T-helper 1 cell treated with Interleukin-12 subunit alpha and Interleukin-12 subunit beta and Interleukin-4 antibody, amounts not matched to agents 30 μg/mL and 1 μg/mL, for 36 hours (primary cell): Measurements from ENCODE around the gene ST3GAL5.
"Not testable (repeated sequence)": the region's sequence is repeated elsewhere in the genome, so short reads cannot be mapped to it uniquely, and the experiment has no call there.

Source experiments
- H3K27ac Mint-ChIP-seq: one replicate; pipeline ENCODE4 v1.8.0; 2021; ENCODE audit warnings: mild to moderate bottlenecking, mixed read lengths
- H3K27me3 Mint-ChIP-seq: one replicate; pipeline ENCODE4 v1.8.0; 2021; ENCODE audit warnings: low read depth, mixed read lengths
- H3K36me3 Mint-ChIP-seq: one replicate; pipeline ENCODE4 v1.8.0; 2021; ENCODE audit warnings: low read depth, mixed read lengths
- H3K4me1 Mint-ChIP-seq: one replicate; pipeline ENCODE4 v1.8.0; 2021; ENCODE audit warnings: low read depth, mixed read lengths
- H3K4me3 Mint-ChIP-seq: one replicate; pipeline ENCODE4 v1.8.0; 2021; ENCODE audit warnings: mild to moderate bottlenecking, moderate library complexity, mixed read lengths
- H3K9me3 Mint-ChIP-seq: one replicate; pipeline ENCODE4 v1.8.0; 2021; ENCODE audit warnings: mixed read lengths

ST3GAL5 gene

GRCh38 chr2:85888684-85889626 is at the start of gene ST3GAL5:
Gene ST3GAL5, minus strand, starts transcription at chr2:85888990. Its CDS starts 85 bp downstream, at chr2:85888905.
- Mint-ChIP-seq H3K4me1 (peaks cover 61% of the 10 kb centered on the region), H3K27me3 (no peaks in the 10 kb centered on the region), H3K9me3 (no peaks in the 10 kb centered on the region), H3K27ac (peak within 1 kb of the TSS; percentile 81), H3K4me3 (peak within 1 kb of the TSS; percentile 90), H3K36me3 (peaks cover 10% of the 10 kb centered on the region)

- Mint-ChIP-seq H3K36me3 (peaks cover 13% of the 10 kb centered on the region), H3K27me3 (peaks cover 4% of the 10 kb centered on the region), H3K4me1 (peaks cover 9% of the 10 kb centered on the region), H3K27ac (no peak overlapping the region), H3K9me3 (peaks cover 23% of the 10 kb centered on the region), H3K4me3 (no peak overlapping the region)
Observed at GRCh38 chr2:85938456-85938855, 49.7 kb upstream of the ST3GAL5 start.

- H3K27me3 Mint-ChIP-seq, result peaks cover 4% of the 10 kb centered on the region
- no peak overlapping the region for H3K4me3 Mint-ChIP-seq
- H3K9me3 Mint-ChIP-seq, result peaks cover 9% of the 10 kb centered on the region
- H3K4me1 Mint-ChIP-seq, result peaks cover 15% of the 10 kb centered on the region
- H3K27ac Mint-ChIP-seq, result no peak overlapping the region
- H3K36me3 Mint-ChIP-seq, result peaks cover 5% of the 10 kb centered on the region
Observed at GRCh38 chr2:85937069-85937439, 48.3 kb upstream of the ST3GAL5 start.

GRCh38 chr2:85936421-85937068 is 47.8 kb upstream of the ST3GAL5 start:
- H3K27ac Mint-ChIP-seq, result no peak overlapping the region
- no peak overlapping the region for H3K4me3 Mint-ChIP-seq
- H3K4me1 Mint-ChIP-seq, result peaks cover 15% of the 10 kb centered on the region
- peaks cover 4% of the 10 kb centered on the region for H3K27me3 Mint-ChIP-seq
- peaks cover 3% of the 10 kb centered on the region for H3K9me3 Mint-ChIP-seq
- H3K36me3 Mint-ChIP-seq, result peaks cover 2% of the 10 kb centered on the region

DNA sequence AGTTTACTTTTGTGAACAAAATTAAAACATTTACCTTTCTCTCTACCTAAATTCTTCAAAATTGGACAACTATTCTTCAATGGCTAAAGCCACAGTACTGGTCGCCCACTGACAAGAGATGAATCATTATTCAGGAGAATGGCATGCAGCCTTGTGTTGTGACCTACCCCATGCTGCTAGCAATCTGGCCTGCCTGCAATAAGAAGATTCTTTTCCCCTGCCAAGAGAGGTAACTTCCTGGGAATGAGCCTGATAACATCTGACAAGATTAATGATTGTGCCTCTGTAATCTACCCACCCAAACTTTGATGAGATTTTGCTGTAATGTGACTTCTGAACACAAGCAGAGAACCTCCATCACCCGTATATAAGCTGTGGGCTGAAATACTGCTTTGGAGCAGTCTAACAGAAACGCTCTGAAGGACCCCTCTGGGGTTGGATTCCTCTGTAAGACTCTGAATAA is 47.0 kb upstream of the ST3GAL5 start:
- Mint-ChIP-seq H3K4me1 (peaks cover 15% of the 10 kb centered on the region), H3K9me3 (no peaks in the 10 kb centered on the region), H3K27ac (no peak overlapping the region), H3K4me3 (no peak overlapping the region), H3K27me3 (peaks cover 4% of the 10 kb centered on the region), H3K36me3 (no peaks in the 10 kb centered on the region)

DNA sequence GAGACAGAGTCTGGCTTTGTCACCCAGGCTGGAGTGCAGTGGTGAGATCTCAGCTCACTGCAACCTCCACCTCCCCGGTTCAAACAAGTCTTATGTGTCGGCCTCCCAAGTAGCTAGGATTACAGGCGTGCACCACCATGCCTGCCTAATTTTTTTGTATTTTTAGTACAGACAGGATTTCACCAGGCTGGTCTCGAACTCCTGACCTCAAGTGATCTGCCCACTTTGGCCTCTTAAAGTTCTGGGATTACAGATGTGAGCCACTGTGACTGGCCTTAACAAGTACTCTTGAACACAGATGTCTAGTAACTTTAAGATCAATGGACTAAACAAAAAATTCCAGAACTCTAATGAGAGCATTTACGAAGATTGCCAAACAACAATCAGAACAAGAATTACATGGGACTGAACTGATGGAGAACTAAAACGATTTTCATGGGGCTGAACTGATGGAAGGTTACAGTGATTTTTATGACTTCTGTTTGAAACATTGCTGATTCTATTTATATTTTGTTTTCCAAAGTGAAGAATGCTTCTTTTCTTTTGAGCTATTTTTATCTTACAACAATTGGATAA is 46.5 kb upstream of the ST3GAL5 start:
- H3K4me3 Mint-ChIP-seq, result no peak overlapping the region
- peaks cover 15% of the 10 kb centered on the region for H3K4me1 Mint-ChIP-seq
- no peak overlapping the region for H3K27ac Mint-ChIP-seq
- H3K36me3 Mint-ChIP-seq, result no peaks in the 10 kb centered on the region
- no peaks in the 10 kb centered on the region for H3K9me3 Mint-ChIP-seq
- peaks cover 4% of the 10 kb centered on the region for H3K27me3 Mint-ChIP-seq

DNA sequence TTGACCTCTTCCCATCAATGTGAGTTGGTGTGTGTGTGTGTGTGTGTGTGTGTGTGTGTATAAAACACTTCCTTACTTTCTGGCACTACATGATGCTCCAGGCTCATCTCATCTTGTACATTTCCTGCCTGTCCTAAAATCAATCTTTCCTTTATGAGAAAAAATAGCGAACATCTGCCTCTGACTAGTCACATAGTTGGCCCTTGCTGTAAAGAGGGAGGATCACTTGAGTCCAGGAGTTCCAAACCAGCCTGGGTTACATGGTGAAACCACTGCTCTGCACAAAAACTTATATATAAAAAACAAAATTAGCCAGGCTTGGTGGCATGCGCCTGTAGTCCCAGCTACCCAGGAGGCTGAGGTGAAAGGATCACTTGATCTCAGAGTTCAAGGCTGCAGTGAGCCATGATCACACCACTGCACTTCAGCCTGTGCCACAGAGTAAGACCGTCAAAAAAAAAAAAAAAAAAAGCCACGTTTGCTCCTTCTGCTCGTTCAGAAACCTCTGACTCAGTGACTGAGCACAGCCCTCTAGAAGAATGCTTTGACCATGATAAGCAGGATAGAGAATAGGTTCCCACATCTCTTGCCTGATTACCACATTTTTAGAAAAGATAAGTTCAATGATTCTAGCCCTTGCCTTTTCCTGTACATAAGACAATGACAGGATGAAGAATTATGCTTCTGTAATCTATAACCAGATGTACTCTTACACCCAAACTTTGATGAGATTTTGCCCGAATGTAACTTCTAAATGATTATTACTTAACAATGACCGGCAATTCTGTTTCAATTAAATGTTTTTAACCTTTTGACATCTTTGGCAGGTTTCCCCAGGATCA is 45.2 kb upstream of the ST3GAL5 start:
- no peak overlapping the region for H3K27ac Mint-ChIP-seq

GRCh38 chr2:85931151-85931550 is 42.4 kb upstream of the ST3GAL5 start:
- not testable (repeated sequence) for H3K36me3 Mint-ChIP-seq, H3K9me3 Mint-ChIP-seq, H3K27me3 Mint-ChIP-seq, H3K27ac Mint-ChIP-seq, H3K4me3 Mint-ChIP-seq
- H3K4me1 Mint-ChIP-seq, result peaks cover 24% of the 10 kb centered on the region

More for the DNA sequence above, 45.2 kb upstream of the ST3GAL5 start:
- H3K9me3 Mint-ChIP-seq, result no peaks in the 10 kb centered on the region
- no peak overlapping the region for H3K4me3 Mint-ChIP-seq
- no peaks in the 10 kb centered on the region for H3K36me3 Mint-ChIP-seq
- peaks cover 7% of the 10 kb centered on the region for H3K27me3 Mint-ChIP-seq
- H3K4me1 Mint-ChIP-seq, result peaks cover 15% of the 10 kb centered on the region

DNA sequence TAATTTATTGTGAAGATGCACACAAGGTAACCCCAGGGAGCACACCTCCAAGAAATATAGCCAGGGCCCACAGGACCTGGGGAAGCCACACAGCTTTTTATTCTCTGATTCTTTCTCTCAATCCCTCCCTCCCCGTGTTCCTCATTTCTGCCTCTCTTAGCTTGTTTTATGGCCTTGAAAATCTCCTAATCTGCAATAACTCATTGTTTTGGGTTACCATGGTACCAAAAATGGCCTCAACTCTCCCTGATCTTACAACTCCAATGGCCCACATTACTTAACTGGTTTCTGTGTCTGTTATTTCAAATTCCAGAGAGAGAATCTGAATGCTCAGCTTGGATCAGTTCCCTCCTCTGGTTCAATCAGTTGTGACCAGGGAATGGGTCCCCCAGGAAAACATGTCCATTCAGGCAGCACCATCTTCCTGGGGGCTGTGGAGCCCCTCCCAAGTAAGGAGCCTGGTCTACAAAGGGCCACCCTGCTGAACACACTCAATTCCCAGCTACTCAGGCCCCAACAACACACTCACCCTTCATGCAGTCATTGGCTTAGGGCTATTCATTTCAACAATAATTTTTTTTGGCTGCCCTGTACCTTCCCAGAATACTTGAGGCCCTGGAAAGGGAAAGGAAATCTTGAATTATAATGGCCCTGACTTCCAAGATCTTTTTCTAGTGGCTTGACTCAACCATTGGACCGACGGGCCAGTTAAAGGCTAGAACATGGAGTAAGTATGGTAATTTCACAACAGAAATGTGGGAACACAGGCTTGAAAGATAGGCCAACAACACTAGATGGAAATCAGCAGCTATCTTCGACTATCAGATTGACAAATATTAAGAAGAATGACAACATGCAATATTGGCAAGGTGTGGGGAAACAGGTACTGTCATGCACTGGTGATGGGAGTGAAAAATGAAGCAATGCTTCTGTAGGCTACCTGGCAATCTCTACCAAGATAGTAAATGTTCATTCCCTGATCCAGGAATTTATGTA is 41.6 kb upstream of the ST3GAL5 start:
- H3K4me1 Mint-ChIP-seq, result peaks cover 24% of the 10 kb centered on the region
- H3K27me3 Mint-ChIP-seq, result peaks cover 8% of the 10 kb centered on the region
- no peak overlapping the region for H3K4me3 Mint-ChIP-seq
- H3K9me3 Mint-ChIP-seq, result no peaks in the 10 kb centered on the region
- H3K36me3 Mint-ChIP-seq, result peaks cover 2% of the 10 kb centered on the region
- H3K27ac Mint-ChIP-seq, result no peak overlapping the region

DNA sequence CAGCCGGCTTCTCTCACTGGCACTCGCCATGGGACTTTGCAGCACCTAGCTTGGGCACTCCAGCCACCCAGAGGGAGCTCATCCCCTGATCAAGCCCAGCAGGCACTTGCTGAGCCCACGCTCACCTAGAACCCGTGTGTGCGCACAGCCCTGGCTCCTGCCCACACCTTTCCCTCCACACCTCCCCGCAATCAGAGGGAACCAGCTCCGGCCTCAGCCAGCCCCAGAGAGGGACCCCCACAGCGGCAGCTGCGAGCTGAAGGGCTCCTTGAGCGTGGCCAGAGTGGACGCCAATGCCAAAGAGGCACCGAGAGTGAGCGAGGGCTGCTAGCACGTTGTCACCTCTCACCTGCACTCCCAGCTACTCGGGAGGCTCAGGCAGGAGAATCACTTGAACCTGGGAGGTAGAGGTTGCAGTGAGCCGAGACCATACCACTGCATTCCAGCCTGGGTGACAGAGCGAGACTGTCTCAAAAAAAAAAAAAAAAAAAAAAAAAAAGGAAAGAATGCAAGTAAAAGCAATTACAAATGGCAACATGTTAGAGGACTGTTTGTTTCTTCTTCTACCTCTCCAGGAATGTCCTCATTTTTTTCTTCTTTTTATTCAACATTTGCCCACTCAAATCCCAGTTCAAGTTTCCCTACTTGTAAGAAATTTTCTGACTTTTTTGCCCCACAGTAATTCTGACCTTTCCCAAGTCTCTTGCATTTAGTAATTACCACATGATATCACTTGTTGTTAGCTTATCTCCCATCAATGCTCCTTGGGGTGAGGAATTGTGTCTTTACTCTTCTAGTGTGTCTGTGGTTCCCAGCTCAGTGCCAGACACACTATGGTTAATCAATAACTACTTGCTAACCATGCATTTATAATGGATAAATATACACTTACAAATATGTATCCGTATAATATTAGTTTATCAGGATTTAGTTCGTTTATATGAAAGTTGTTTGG is 40.6 kb upstream of the ST3GAL5 start:
- Mint-ChIP-seq H3K27me3 (peaks cover 8% of the 10 kb centered on the region), H3K27ac (no peak overlapping the region), H3K4me3 (no peak overlapping the region), H3K9me3 (no peaks in the 10 kb centered on the region), H3K4me1 (peaks cover 33% of the 10 kb centered on the region), H3K36me3 (peaks cover 2% of the 10 kb centered on the region)

DNA sequence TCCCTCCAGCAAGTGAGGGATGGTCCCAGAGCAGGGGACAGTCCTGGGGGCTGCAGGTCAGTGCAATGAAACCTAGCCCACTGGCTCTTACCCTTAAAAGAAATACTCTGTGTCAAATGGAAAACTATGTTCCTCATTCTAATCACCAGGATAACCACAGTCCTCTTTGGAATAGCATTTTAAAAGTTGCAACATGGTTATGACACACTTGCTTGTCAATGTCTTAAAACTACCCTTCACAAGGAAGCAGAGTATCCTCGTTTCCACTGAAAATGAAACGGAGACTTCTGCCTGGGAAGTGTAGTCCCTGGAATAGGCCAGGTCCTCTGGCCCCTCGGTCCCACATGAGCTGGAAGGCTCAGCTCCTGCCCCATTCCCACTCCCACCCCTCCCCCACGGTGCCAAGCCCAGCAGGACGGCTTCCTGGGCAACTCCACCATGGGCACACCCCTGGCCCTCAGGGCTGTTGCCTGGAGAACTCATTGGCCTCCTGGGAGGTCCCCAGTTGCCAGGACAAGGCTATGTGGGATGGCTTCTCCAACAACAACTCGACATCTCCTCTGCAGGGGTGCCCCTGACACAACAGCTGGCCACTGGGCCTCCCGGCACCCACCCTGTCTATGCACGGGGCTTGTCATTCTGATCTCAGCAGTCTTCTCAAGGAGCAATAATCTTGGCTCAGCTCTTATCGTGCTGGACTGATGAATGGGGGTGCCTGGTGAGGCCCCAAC is 38.3 kb upstream of the ST3GAL5 start:
- Mint-ChIP-seq H3K27me3 (peaks cover 10% of the 10 kb centered on the region), H3K9me3 (no peaks in the 10 kb centered on the region), H3K36me3 (peaks cover 2% of the 10 kb centered on the region), H3K4me3 (no peak overlapping the region), H3K27ac (no peak overlapping the region), H3K4me1 (peaks cover 22% of the 10 kb centered on the region)

GRCh38 chr2:85926526-85926925 is 37.7 kb upstream of the ST3GAL5 start:
- Mint-ChIP-seq H3K36me3 (peaks cover 2% of the 10 kb centered on the region), H3K4me3 (no peak overlapping the region), H3K4me1 (peaks cover 22% of the 10 kb centered on the region), H3K9me3 (no peaks in the 10 kb centered on the region), H3K27me3 (peaks cover 14% of the 10 kb centered on the region), H3K27ac (no peak overlapping the region)
